Osteoblast (primary cell): ENCODE measurements around the gene ZNF816. TPM values are rescaled to one million over a fixed set of nuclear protein-coding genes. Genes with fewer than 3 reads are reported as not detected.
"Not testable (repeated sequence)": the region's sequence is repeated elsewhere in the genome, so short reads cannot be mapped to it uniquely, and the experiment has no call there.

ENCODE experiments used
- DNase-seq: peaks from one replicate; pipeline ENCODE4 v3.0.0; 2011; ENCODE audit warnings: low spot score, mixed read lengths; ENCODE audit not compliant: insufficient read length; ENCODE audit errors: missing footprints
- H2AFZ ChIP-seq: 2 replicates; pipeline ENCODE4 v1.6.0; 2011; ENCODE audit warnings: mild to moderate bottlenecking, low read length
- H3K27ac ChIP-seq: 2 replicates; pipeline ENCODE4 v1.5.1; 2011; ENCODE audit warnings: mild to moderate bottlenecking, low read depth, low read length, moderate library complexity
- H3K27me3 ChIP-seq: 2 replicates; pipeline ENCODE4 v1.6.0; 2012; ENCODE audit warnings: mild to moderate bottlenecking, control low read depth, inconsistent platforms, low read length, moderate library complexity; ENCODE audit not compliant: insufficient read depth
- H3K36me3 ChIP-seq: 2 replicates; pipeline ENCODE4 v1.5.1; 2011; ENCODE audit warnings: mild to moderate bottlenecking, low read length, control low read depth, moderate library complexity; ENCODE audit not compliant: insufficient read depth
- H3K4me1 ChIP-seq: 2 replicates; pipeline ENCODE4 v1.5.1; 2011; ENCODE audit warnings: mild to moderate bottlenecking, low read length, control low read depth, moderate library complexity; ENCODE audit not compliant: insufficient read depth
- H3K4me2 ChIP-seq: 2 replicates; pipeline ENCODE4 v1.6.0; 2011; ENCODE audit warnings: mild to moderate bottlenecking, low read length; ENCODE audit not compliant: insufficient read depth
- H3K4me3 ChIP-seq: fragments of 200-600 bp; sonication (generic); 3 replicates; pipeline ENCODE4 v1.5.1; 2012; ENCODE audit warnings: mild to moderate bottlenecking, low read length, inconsistent platforms; ENCODE audit not compliant: insufficient read depth
- H3K79me2 ChIP-seq: 2 replicates; pipeline ENCODE4 v1.6.0; 2012; ENCODE audit warnings: mild to moderate bottlenecking, low read length, control low read depth, inconsistent platforms; ENCODE audit not compliant: insufficient read depth
- H3K9me3 ChIP-seq: 2 replicates; pipeline ENCODE4 v1.5.1; 2011; ENCODE audit warnings: low read depth, low read length, control low read depth
- H4K20me1 ChIP-seq: 2 replicates; pipeline ENCODE4 v1.6.0; 2012; ENCODE audit warnings: mild to moderate bottlenecking, low read length, control low read depth; ENCODE audit not compliant: insufficient read depth
- CTCF ChIP-seq: IDR thresholded peaks from 2 replicates; pipeline ENCODE4 v1.5.1; 2011; ENCODE audit warnings: mild to moderate bottlenecking, low read depth, low read length, moderate library complexity; ENCODE audit errors: extremely low read depth
- total RNA-seq: library from RNA; depleted of rRNA; stranded (reverse); fragments of >200 nt; gene quantifications from 2 replicates; pipeline ENCODE4 v1.2.3, GENCODE V29; 2012

Gene ZNF816
- total RNA-seq, 1 donor = 9.8 TPM

DNA sequence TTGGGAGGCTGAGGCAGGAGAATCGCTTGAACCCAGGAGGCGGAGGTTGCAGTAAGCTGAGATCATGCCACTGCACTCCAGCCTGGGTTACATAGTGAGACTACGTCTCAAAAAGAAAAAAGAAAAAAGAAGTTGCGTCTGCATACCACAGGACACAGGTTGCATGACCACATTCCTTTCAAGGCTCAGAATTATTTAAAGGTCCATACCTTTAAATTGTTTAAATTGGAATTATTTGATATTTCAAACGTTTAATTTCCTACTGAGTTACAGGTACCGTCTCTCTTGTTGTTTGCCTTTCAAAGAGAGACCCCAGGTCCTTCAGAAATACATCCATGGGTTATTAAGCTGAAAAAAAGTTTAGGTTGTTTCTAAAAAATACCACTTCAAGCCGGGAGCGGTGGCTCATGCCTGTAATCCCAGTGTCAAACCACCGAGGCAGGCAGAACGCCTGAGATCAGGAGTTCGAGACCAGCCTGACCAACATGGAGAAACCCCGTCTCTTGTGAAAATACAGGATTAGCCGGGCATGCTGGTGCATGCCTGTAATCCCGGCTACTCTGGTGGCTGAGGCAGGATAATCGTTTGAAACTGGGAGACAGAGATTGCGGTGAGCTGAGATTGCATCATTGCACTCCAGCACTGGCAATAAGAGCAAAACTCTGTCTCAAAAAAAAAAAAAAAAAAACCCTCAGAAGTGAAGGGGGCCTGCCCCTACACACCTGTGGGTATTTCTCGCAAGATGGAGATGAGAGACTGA is 18.6 kb downstream of the ZNF816 start:
- no peak for TF ChIP-seq CTCF
- no peak overlapping the region for H3K4me3 ChIP-seq
- H3K27me3 ChIP-seq = no peaks in the 10 kb centered on the region
- DNase-seq = no peak
- H3K79me2 ChIP-seq = no peaks in the 10 kb centered on the region
- no peaks in the 10 kb centered on the region for H4K20me1 ChIP-seq
- no peak overlapping the region for H3K4me2 ChIP-seq
- H3K27ac ChIP-seq = no peak overlapping the region
- no peak overlapping the region for H2AFZ ChIP-seq
- no peaks in the 10 kb centered on the region for H3K36me3 ChIP-seq
- peaks cover 3% of the 10 kb centered on the region for H3K9me3 ChIP-seq
- peaks cover 10% of the 10 kb centered on the region for H3K4me1 ChIP-seq

- no peaks in the 10 kb centered on the region for H3K27me3 ChIP-seq
- peak overlapping the region; percentile 24 for H3K27ac ChIP-seq
- H3K4me2 ChIP-seq = peak overlapping the region; percentile 93
- H3K36me3 ChIP-seq = no peaks in the 10 kb centered on the region
- no peaks in the 10 kb centered on the region for H3K79me2 ChIP-seq
- peak overlapping the region; percentile 90 for H3K4me3 ChIP-seq
- H3K4me1 ChIP-seq = peaks cover 10% of the 10 kb centered on the region
- H3K9me3 ChIP-seq = peaks cover 2% of the 10 kb centered on the region
- TF ChIP-seq CTCF = no peak
- peak overlapping the region; percentile 82 for H2AFZ ChIP-seq
- H4K20me1 ChIP-seq = no peaks in the 10 kb centered on the region
- no peak for DNase-seq
These were observed 19.4 kb downstream of the ZNF816 start for GRCh38 chr19:52943134-52943883.

DNA sequence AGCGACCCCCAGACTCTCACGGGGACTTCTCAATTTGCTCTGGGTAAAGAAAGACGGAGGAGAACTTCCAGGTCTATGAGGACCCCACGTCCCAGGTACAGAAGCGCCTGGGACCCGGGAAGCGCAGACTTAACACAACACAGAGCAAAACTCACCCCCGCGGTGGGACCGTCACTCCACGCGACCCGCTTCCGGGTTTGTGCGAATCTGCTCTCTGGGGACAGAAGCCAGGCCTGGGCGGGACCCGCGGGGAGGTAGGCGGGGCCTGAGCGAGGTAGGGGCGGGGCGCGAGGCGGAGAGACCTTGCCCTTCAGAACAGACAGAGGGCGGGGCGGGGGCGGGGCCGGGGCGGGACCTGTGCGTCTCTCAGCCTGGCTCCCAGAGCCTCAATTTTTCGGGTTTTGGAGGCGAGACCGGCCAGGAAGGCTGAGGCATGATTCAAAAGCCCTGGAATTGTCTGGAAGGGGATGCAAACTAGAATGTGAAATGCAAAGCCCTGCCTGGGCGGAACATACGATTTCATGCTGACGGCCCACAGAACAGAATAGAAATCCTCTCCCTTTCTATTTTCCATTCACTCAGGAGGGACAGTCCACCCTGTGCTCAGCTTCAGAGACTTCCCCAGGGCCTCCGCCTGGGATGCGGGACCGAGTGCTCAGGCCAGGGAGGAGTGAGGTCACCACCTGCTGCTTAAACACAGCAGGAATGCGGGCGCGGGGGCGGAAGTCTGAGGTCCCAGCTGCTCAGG is 20.1 kb downstream of the ZNF816 start:
- no peaks in the 10 kb centered on the region for H3K9me3 ChIP-seq
- peak overlapping the region; percentile 90 for H3K4me3 ChIP-seq
- peak overlapping the region; percentile 69 for H3K27ac ChIP-seq
- DNase-seq = peak; percentile 74
- no peaks in the 10 kb centered on the region for H3K36me3 ChIP-seq
- peak overlapping the region; percentile 98 for H2AFZ ChIP-seq
- H3K4me2 ChIP-seq = peak overlapping the region; percentile 98
- no peaks in the 10 kb centered on the region for H3K27me3 ChIP-seq
- no peaks in the 10 kb centered on the region for H4K20me1 ChIP-seq
- peaks cover 10% of the 10 kb centered on the region for H3K4me1 ChIP-seq
- no peak for TF ChIP-seq CTCF
- no peaks in the 10 kb centered on the region for H3K79me2 ChIP-seq

- H3K4me3 ChIP-seq = peak overlapping the region; percentile 90
- TF ChIP-seq CTCF = no peak
- peak; percentile 44 for DNase-seq
- H2AFZ ChIP-seq = peak overlapping the region; percentile 98
- H3K27ac ChIP-seq = peak overlapping the region; percentile 69
- H3K36me3 ChIP-seq = no peaks in the 10 kb centered on the region
- no peaks in the 10 kb centered on the region for H3K27me3 ChIP-seq
- no peaks in the 10 kb centered on the region for H3K9me3 ChIP-seq
- no peaks in the 10 kb centered on the region for H4K20me1 ChIP-seq
- peaks cover 4% of the 10 kb centered on the region for H3K79me2 ChIP-seq
- peaks cover 10% of the 10 kb centered on the region for H3K4me1 ChIP-seq
- peak overlapping the region; percentile 98 for H3K4me2 ChIP-seq
These were observed 20.7 kb downstream of the ZNF816 start for GRCh38 chr19:52941941-52942385.

DNA sequence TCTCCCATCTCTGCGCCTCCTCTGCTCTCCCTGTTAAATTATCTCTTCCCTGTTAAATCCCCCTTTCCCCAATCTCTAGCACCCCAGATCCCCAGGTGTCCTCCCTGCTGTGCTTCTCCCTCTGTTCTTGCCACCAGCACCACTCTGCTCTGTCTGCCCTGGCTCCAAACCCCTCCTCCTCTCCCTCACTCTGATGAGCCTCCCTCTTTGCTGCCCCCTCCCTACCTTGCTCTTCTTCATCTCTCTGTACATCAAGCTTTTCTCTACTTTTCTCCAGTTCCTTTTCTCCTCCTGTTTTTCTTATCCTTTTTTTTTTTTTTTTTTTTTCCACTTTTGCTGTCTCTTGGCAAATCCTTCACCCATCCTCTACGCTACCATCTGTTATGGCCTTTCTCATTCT is 21.2 kb downstream of the ZNF816 start:
- H3K9me3 ChIP-seq, DNase-seq, H3K27me3 ChIP-seq, H3K27ac ChIP-seq, H3K79me2 ChIP-seq, H4K20me1 ChIP-seq, H3K36me3 ChIP-seq: not testable (repeated sequence)
- H2AFZ ChIP-seq = peak overlapping the region; percentile 98
- peaks cover 10% of the 10 kb centered on the region for H3K4me1 ChIP-seq
- peak overlapping the region; percentile 98 for H3K4me2 ChIP-seq
- peak overlapping the region; percentile 90 for H3K4me3 ChIP-seq
